B cell (primary cell): Measurements from ENCODE around the gene SLC25A34. TPM values are rescaled to one million over a fixed set of nuclear protein-coding genes. Genes with fewer than 3 reads are reported as not detected.

Experiments
- ATAC-seq: fragments of 200-7000 bp; cut with Tn5 transposase; one replicate; pipeline ENCODE4 v1.10.0; 2021; ENCODE audit warnings: low read depth, mild to moderate bottlenecking, moderate number of reproducible peaks, moderate library complexity
- CTCF ChIA-PET: fragments of 350-600 bp; sonication (Branson Sonifier 250); formaldehyde crosslinking; loops from one replicate; lab custom pipeline; 2021; ENCODE audit warnings: antibody characterized with exemption, inconsistent platforms; lab: Charles Lee
- POLR2A ChIA-PET: fragments of 350-600 bp; sonication (Branson Sonifier 250); formaldehyde crosslinking; loops from one replicate; lab custom pipeline; 2021; ENCODE audit warnings: antibody characterized with exemption; lab: Charles Lee
- DNase-seq: peaks from one replicate; pipeline ENCODE4 v3.0.0; 2013
- H2AFZ ChIP-seq: 2 replicates; pipeline ENCODE4 v1.6.1; 2012; ENCODE audit warnings: mild to moderate bottlenecking, low read depth, low read length; ENCODE audit not compliant: insufficient read depth, poor library complexity, severe bottlenecking
- H3K27ac ChIP-seq, 2 donors: 1 replicate in 1 of 2; 2 replicates in 1 of 2; pipeline ENCODE4 v1.5.1; 2012 to 2013; ENCODE audit warnings: low read length in 2 of 2, mild to moderate bottlenecking in 2 of 2, moderate library complexity in 1 of 2
- H3K27me3 ChIP-seq, 4 experiments: fragments of 200-600 bp in 1 of 4; sonication (generic) in 1 of 4; replicated peaks in 1 of 4; 1 replicate in 2 of 4; 2 replicates in 2 of 4; pipeline versions ENCODE4 v1.6.1 to v1.7.0; 2013 to 2016; ENCODE audit warnings: low read length in 3 of 4, mild to moderate bottlenecking in 2 of 4, mixed read lengths in 1 of 4, moderate library complexity in 1 of 4; ENCODE audit not compliant: insufficient read depth in 4 of 4, control insufficient read depth in 3 of 4; ENCODE audit errors: control extremely low read depth in 1 of 4
- H3K36me3 ChIP-seq, 2 experiments: replicated peaks in 1 of 2; 1 replicate in 1 of 2; 2 replicates in 1 of 2; pipeline versions ENCODE4 v1.6.1 to v1.7.1; 2013; ENCODE audit warnings: low read length in 1 of 2; ENCODE audit not compliant: insufficient read depth in 2 of 2, control insufficient read depth in 1 of 2; ENCODE audit errors: control extremely low read depth in 1 of 2, extremely low read depth in 1 of 2
- H3K4me1 ChIP-seq, 2 donors: fragments of 200-600 bp in 1 of 2; sonication (generic) in 1 of 2; 1 replicate in 1 of 2; 2 replicates in 1 of 2; pipeline versions ENCODE4 v1.5.1 to v1.6.1; 2013 to 2017; ENCODE audit warnings: low read length in 2 of 2; ENCODE audit not compliant: control insufficient read depth in 2 of 2, insufficient read depth in 2 of 2
- H3K4me2 ChIP-seq: replicated peaks from 2 replicates; pipeline ENCODE3; 2012; ENCODE audit warnings: mild to moderate bottlenecking, low read depth, low read length; ENCODE audit not compliant: poor library complexity, severe bottlenecking
- H3K4me3 ChIP-seq, 5 experiments: fragments of 200-600 bp in 1 of 5; sonication (generic) in 1 of 5; 1 replicate in 3 of 5; 2 replicates in 2 of 5; pipeline versions ENCODE4 v1.5.1 to v1.7.0; 2011 to 2016; ENCODE audit warnings: low read length in 4 of 5, mild to moderate bottlenecking in 4 of 5, low read depth in 2 of 5, control low read depth in 1 of 5, moderate library complexity in 1 of 5; ENCODE audit not compliant: insufficient read depth in 1 of 5; ENCODE audit errors: control extremely low read depth in 1 of 5, extremely low read depth in 1 of 5
- H3K79me2 ChIP-seq: fragments of 200-600 bp; sonication (generic); one replicate; pipeline ENCODE4 v1.6.0; 2016; ENCODE audit warnings: low read length; ENCODE audit not compliant: control insufficient read depth, insufficient read depth
- H3K9ac ChIP-seq: fragments of 200-600 bp; sonication (generic); 2 replicates; pipeline ENCODE4 v1.6.1; 2017; ENCODE audit warnings: mild to moderate bottlenecking, low read length, moderate library complexity
- H3K9me3 ChIP-seq, 3 donors: one replicate each; pipeline versions ENCODE4 v1.6.1 to v1.7.1; 2013; ENCODE audit warnings: low read length in 2 of 3; ENCODE audit not compliant: control insufficient read depth in 2 of 3, insufficient read depth in 1 of 3; ENCODE audit errors: control extremely low read depth in 1 of 3
- H4K20me1 ChIP-seq: 2 replicates; pipeline ENCODE4 v1.6.0; 2012; ENCODE audit warnings: mild to moderate bottlenecking, low read length; ENCODE audit not compliant: insufficient read depth, control insufficient read depth, poor library complexity, severe bottlenecking
- H3K27ac Mint-ChIP-seq: one replicate; pipeline ENCODE4 v1.8.0; 2021; ENCODE audit warnings: mixed read lengths
- H3K27me3 Mint-ChIP-seq: one replicate; pipeline ENCODE4 v1.8.0; 2021; ENCODE audit warnings: mixed read lengths
- H3K4me1 Mint-ChIP-seq: one replicate; pipeline ENCODE4 v1.8.0; 2021; ENCODE audit warnings: mixed read lengths
- H3K4me3 Mint-ChIP-seq: one replicate; pipeline ENCODE4 v1.8.0; 2021; ENCODE audit warnings: mixed read lengths
- H3K9me3 Mint-ChIP-seq: one replicate; pipeline ENCODE4 v1.8.0; 2022; ENCODE audit warnings: mixed read lengths; ENCODE audit not compliant: insufficient read depth
- CTCF ChIP-seq: fragments of 200-600 bp; IDR thresholded peaks from one replicate; pipeline ENCODE4 v1.8.0; 2022; ENCODE audit warnings: antibody characterized with exemption, mild to moderate bottlenecking
- EZH2 ChIP-seq: IDR thresholded peaks from 2 replicates; pipeline ENCODE4 v1.6.1; 2012; ENCODE audit warnings: borderline replicate concordance, low read depth, mild to moderate bottlenecking, moderate library complexity, low read length; ENCODE audit not compliant: insufficient read depth, poor library complexity, severe bottlenecking
- WGBS: methylation state at CpG from one replicate; pipeline ENCODE4 v1.1.5; 2013; ENCODE audit warnings: missing lambda C conversion rate; ENCODE audit not compliant: insufficient coverage; 5-methylcytosine and 5-hydroxymethylcytosine counted together
- intact Hi-C: fragments of 100-400 bp; cut with micrococcal nuclease; formaldehyde crosslinking; loops from one replicate; pipeline ENCODE4 v1.10.0; 2022
- polyA plus RNA-seq: library from polyadenylated mRNA; depleted of rRNA; stranded (reverse); fragments of >200 nt; gene quantifications from 2 replicates; pipeline ENCODE4 v1.2.3, GENCODE V29; 2012
- total RNA-seq, 2 donors: library from RNA; stranded (reverse); fragments of 120-200 nt in 1 of 2; gene quantifications; 1 replicate in 1 of 2; 2 replicates in 1 of 2; pipeline versions ENCODE4 v1.2.3 to v1.2.4, GENCODE V29; 2013 to 2022

The SLC25A34 gene
- total and polyA plus RNA-seq, 2 donors (not counting 1 experiment from before 2014, with no cell fraction given), result 4.6 to 5.4 TPM

GRCh38 chr1:15733726-15734226 lies 2.3 kb upstream of the SLC25A34 start:
- H3K4me1 Mint-ChIP-seq, result no peaks in the 10 kb centered on the region
- no peaks in the 10 kb centered on the region for H3K9me3 Mint-ChIP-seq
- ChIA-PET CTCF (no interaction called here), POLR2A (no interaction called here)
- 94% methylated on average over 27 of the region's 27 CpGs for WGBS
- no peak overlapping the region for H3K27ac ChIP-seq
- H3K9me3 ChIP-seq, result no peaks in the 10 kb centered on the region
- DNase-seq, result no peak
- TF ChIP-seq CTCF (no peak), EZH2 (no peak)
- no peaks in the 10 kb centered on the region for H4K20me1 ChIP-seq
- H3K27ac Mint-ChIP-seq, result no peak overlapping the region
- no peak overlapping the region for H3K4me3 ChIP-seq
- H3K27me3 Mint-ChIP-seq, result no peaks in the 10 kb centered on the region
- no peak overlapping the region for H3K4me2 ChIP-seq
- H2AFZ ChIP-seq, result no peak overlapping the region
- H3K4me1 ChIP-seq, result peaks cover 0 to 3% of the 10 kb centered on the region in 2 donors
- H3K79me2 ChIP-seq, result no peaks in the 10 kb centered on the region
- no peak for ATAC-seq
- intact Hi-C loops, result no loop called here
- no peak overlapping the region for H3K4me3 Mint-ChIP-seq
- no peaks in the 10 kb centered on the region for H3K27me3 ChIP-seq
- peaks cover 0 to 53% of the 10 kb centered on the region in 2 experiments for H3K36me3 ChIP-seq
- no peak overlapping the region for H3K9ac ChIP-seq

GRCh38 chr1:15734296-15734695 lies 1.8 kb upstream of the SLC25A34 start:
- peaks cover 0 to 3% of the 10 kb centered on the region in 2 donors for H3K4me1 ChIP-seq
- H3K4me2 ChIP-seq, result no peak overlapping the region
- no peaks in the 10 kb centered on the region for H3K27me3 Mint-ChIP-seq
- peaks cover 0 to 48% of the 10 kb centered on the region in 2 experiments for H3K36me3 ChIP-seq
- ATAC-seq (no peak), DNase-seq (no peak)
- no peak overlapping the region for H3K9ac ChIP-seq
- no peaks in the 10 kb centered on the region for H4K20me1 ChIP-seq
- no peak overlapping the region for H3K4me3 ChIP-seq
- no peak for TF ChIP-seq CTCF
- no peak for TF ChIP-seq EZH2
- no peak overlapping the region for H3K27ac Mint-ChIP-seq
- intact Hi-C loops, result no loop called here
- no peaks in the 10 kb centered on the region for H3K9me3 Mint-ChIP-seq
- H3K4me3 Mint-ChIP-seq, result no peak overlapping the region
- H3K27me3 ChIP-seq, result no peaks in the 10 kb centered on the region
- WGBS, result 96% methylated on average over 12 of the region's 13 CpGs
- H3K79me2 ChIP-seq, result no peaks in the 10 kb centered on the region
- ChIA-PET POLR2A (no interaction called here), CTCF (no interaction called here)
- H3K9me3 ChIP-seq, result no peaks in the 10 kb centered on the region
- no peak overlapping the region for H3K27ac ChIP-seq
- H3K4me1 Mint-ChIP-seq, result no peaks in the 10 kb centered on the region
- H2AFZ ChIP-seq, result no peak overlapping the region
